ENCODE measurements around the gene TAS2R60. TPM values are rescaled to one million over a fixed set of nuclear protein-coding genes. Genes with fewer than 3 reads are reported as not detected.

Gene TAS2R60
- total and polyA plus RNA-seq, 7 experiments from 2014 or later = 0.33 to 2.5 (median 1.5) TPM; not detected in 2

GRCh38 chr7:143408252-143408685 lies 35.0 kb upstream of the TAS2R60 start:
- Histone ChIP-seq H3K27ac (ENCODE audit: low read depth, low read length) (peak overlapping the region; percentile 69), H3K4me1 (ENCODE audit: control insufficient read depth in 2 of 2, insufficient read depth in 2 of 2, low read length in 2 of 2) (peaks cover 31 to 44% of the 10 kb centered on the region in 2 donors), H3K36me3 (ENCODE audit: control insufficient read depth in 2 of 3, insufficient read depth in 3 of 3, low read length in 3 of 3) (peaks cover 0 to 7% (median 0%) of the 10 kb centered on the region in 3 experiments), H3K9me3 (ENCODE audit: control insufficient read depth in 2 of 3, low read length in 3 of 3) (no peaks in the 10 kb centered on the region), H3K27me3 (ENCODE audit: control insufficient read depth in 2 of 2, insufficient read depth in 2 of 2, low read length in 2 of 2) (no peaks in the 10 kb centered on the region), H3K4me3 (ENCODE audit: low read length) (peak overlapping the region; percentile 59)
- Mint-ChIP-seq H3K9me3 (no peaks in the 10 kb centered on the region), H3K4me1 (peaks cover 23 to 91% (median 89%) of the 10 kb centered on the region in 7 donors), H3K27ac (peak overlapping the region in 7 of 9 donors; percentile 88 to 97 (median 92)), H3K27me3 (peaks cover 0 to 14% (median 0%) of the 10 kb centered on the region in 5 donors), H3K4me3 (peak overlapping the region; percentile 77 to 98 (median 94)), H3K36me3 (peaks cover 0 to 15% (median 0%) of the 10 kb centered on the region in 5 donors)
- ChIA-PET POLR2A (interaction anchor here (0.6 to 11.4 kb wide), 14 partner anchors 8 to 180 kb away, joined by 3 to 223 read pairs (median 6); partner anchors contain the start of genes CASP2, GSTK1 and ZYX), CTCF (interaction anchor here (1.1 to 6.4 kb wide), 18 partner anchors 8 to 168 kb away, joined by 3 to 40 read pairs (median 5); no protein-coding TSS in a partner anchor)
- intact Hi-C loops (cut with micrococcal nuclease) = loop anchor here (2.0 to 5.0 kb wide), 5 partner anchors 36 to 601 kb away; partner anchors contain the start of gene FAM131B (in 1 of the 2)
- DNase-seq (no peak), ATAC-seq (no peak)

GRCh38 chr7:143408686-143409561 lies 34.3 kb upstream of the TAS2R60 start, which contains the start of gene EPHA1:
Gene EPHA1 (minus strand): TSS chr7:143408856. CDS start chr7:143408805, 51 bp downstream.
- Histone ChIP-seq H3K36me3 (ENCODE audit: control insufficient read depth in 2 of 3, insufficient read depth in 3 of 3, low read length in 3 of 3) (peaks cover 0 to 7% (median 0%) of the 10 kb centered on the region in 3 experiments), H3K9me3 (ENCODE audit: control insufficient read depth in 2 of 3, low read length in 3 of 3) (no peaks in the 10 kb centered on the region), H3K4me1 (ENCODE audit: control insufficient read depth in 2 of 2, insufficient read depth in 2 of 2, low read length in 2 of 2) (peaks cover 31 to 44% of the 10 kb centered on the region in 2 donors), H3K27ac (ENCODE audit: low read depth, low read length) (peak within 1 kb of the TSS; percentile 69), H3K4me3 (ENCODE audit: low read length) (peak within 1 kb of the TSS; percentile 59), H3K27me3 (ENCODE audit: control insufficient read depth in 2 of 2, insufficient read depth in 2 of 2, low read length in 2 of 2) (no peaks in the 10 kb centered on the region)
- intact Hi-C loops (cut with micrococcal nuclease) = loop anchor here (1.0 to 5.0 kb wide), 7 partner anchors 29 to 602 kb away; partner anchors contain the start of gene FAM131B (in 1 of the 2)
- Mint-ChIP-seq H3K27ac (peak within 1 kb of the TSS; percentile 61 to 97 (median 94)), H3K4me1 (peaks cover 23 to 88% (median 87%) of the 10 kb centered on the region in 7 donors), H3K9me3 (no peaks in the 10 kb centered on the region), H3K36me3 (peaks cover 0 to 11% (median 0%) of the 10 kb centered on the region in 5 donors), H3K27me3 (peaks cover 0 to 14% (median 0%) of the 10 kb centered on the region in 5 donors), H3K4me3 (peak within 1 kb of the TSS; percentile 77 to 98 (median 94))
- ATAC-seq (peak; percentile 83), DNase-seq (peak in 7 of 9 donors; percentile 52 to 67 (median 62))
- ChIA-PET CTCF (interaction anchor here (0.6 to 6.4 kb wide), 13 partner anchors 8 to 169 kb away, joined by 3 to 40 read pairs (median 11); no protein-coding TSS in a partner anchor), POLR2A (interaction anchor here (0.6 to 11.4 kb wide), 8 partner anchors 16 to 181 kb away, joined by 3 to 223 read pairs (median 6); partner anchors contain the start of gene ZYX)

- peak overlapping the region in 7 of 9 donors; percentile 51 to 96 (median 83) for H3K27ac Mint-ChIP-seq
- no peak overlapping the region for H3K4me3 ChIP-seq (ENCODE audit: low read length)
- POLR2A ChIA-PET = interaction anchor here (1.0 to 11.4 kb wide), 2 partner anchors 30 to 31 kb away, joined by 3 to 223 read pairs; partner anchors contain the start of gene ZYX
Observed at GRCh38 chr7:143410521-143411004, 32.7 kb upstream of the TAS2R60 start.

GRCh38 chr7:143411976-143412708 lies 31.1 kb upstream of the TAS2R60 start:
- peaks cover 0 to 13% (median 0%) of the 10 kb centered on the region in 3 experiments for H3K36me3 ChIP-seq (ENCODE audit: control insufficient read depth in 2 of 3, insufficient read depth in 3 of 3, low read length in 3 of 3)
- ChIA-PET CTCF (interaction anchor here (0.6 to 2.0 kb wide), 4 partner anchors 9 to 173 kb away, joined by 3 to 7 read pairs (median 4); no protein-coding TSS in a partner anchor), POLR2A (interaction anchor here (1.0 kb wide), 1 partner anchor 40 kb away, joined by 3 read pairs; no protein-coding TSS in a partner anchor)
- ATAC-seq = no peak
- peak overlapping the region in 5 of 9 donors; percentile 28 to 96 (median 58) for H3K27ac Mint-ChIP-seq
- no peaks in the 10 kb centered on the region for H3K9me3 Mint-ChIP-seq
- no peak for DNase-seq
- no peak overlapping the region for H3K27ac ChIP-seq (ENCODE audit: low read depth, low read length)
- H3K36me3 Mint-ChIP-seq = peaks cover 0 to 18% (median 9%) of the 10 kb centered on the region in 5 donors
- intact Hi-C loops (cut with micrococcal nuclease) = loop anchor here in 1 of 2 donors (10.0 kb wide), 1 partner anchor 407 kb away; no protein-coding TSS in a partner anchor
- no peaks in the 10 kb centered on the region for H3K27me3 ChIP-seq (ENCODE audit: control insufficient read depth in 2 of 2, insufficient read depth in 2 of 2, low read length in 2 of 2)
- peaks cover 0 to 13% (median 0%) of the 10 kb centered on the region in 5 donors for H3K27me3 Mint-ChIP-seq
- no peak overlapping the region for H3K4me3 ChIP-seq (ENCODE audit: low read length)
- H3K9me3 ChIP-seq (ENCODE audit: control insufficient read depth in 2 of 3, low read length in 3 of 3) = no peaks in the 10 kb centered on the region
- H3K4me1 Mint-ChIP-seq = peaks cover 22 to 71% (median 57%) of the 10 kb centered on the region in 7 donors
- peak overlapping the region in 1 of 10 donors; percentile 29 for H3K4me3 Mint-ChIP-seq
- peaks cover 17 to 25% of the 10 kb centered on the region in 2 donors for H3K4me1 ChIP-seq (ENCODE audit: control insufficient read depth in 2 of 2, insufficient read depth in 2 of 2, low read length in 2 of 2)

More at GRCh38 chr7:143410521-143411004, 32.7 kb upstream of the TAS2R60 start:
- Histone ChIP-seq H3K27ac (ENCODE audit: low read depth, low read length) (no peak overlapping the region), H3K36me3 (ENCODE audit: control insufficient read depth in 2 of 3, insufficient read depth in 3 of 3, low read length in 3 of 3) (peaks cover 0 to 8% (median 0%) of the 10 kb centered on the region in 3 experiments), H3K4me1 (ENCODE audit: control insufficient read depth in 2 of 2, insufficient read depth in 2 of 2, low read length in 2 of 2) (peaks cover 29 to 32% of the 10 kb centered on the region in 2 donors), H3K9me3 (ENCODE audit: control insufficient read depth in 2 of 3, low read length in 3 of 3) (no peaks in the 10 kb centered on the region), H3K27me3 (ENCODE audit: control insufficient read depth in 2 of 2, insufficient read depth in 2 of 2, low read length in 2 of 2) (no peaks in the 10 kb centered on the region)
- Mint-ChIP-seq H3K36me3 (peaks cover 0 to 16% (median 5%) of the 10 kb centered on the region in 5 donors), H3K4me1 (peaks cover 23 to 77% (median 72%) of the 10 kb centered on the region in 7 donors), H3K4me3 (peak overlapping the region in 6 of 10 donors; percentile 25 to 98 (median 88)), H3K27me3 (peaks cover 0 to 13% (median 0%) of the 10 kb centered on the region in 5 donors), H3K9me3 (no peaks in the 10 kb centered on the region)
- DNase-seq (no peak), ATAC-seq (no peak)
- CTCF ChIA-PET = interaction anchor here (0.7 to 6.4 kb wide), 5 partner anchors 26 to 170 kb away, joined by 3 to 40 read pairs (median 11); no protein-coding TSS in a partner anchor
- intact Hi-C loops (cut with micrococcal nuclease) = loop anchor here in 1 of 2 donors (10.0 kb wide), 1 partner anchor 406 kb away; no protein-coding TSS in a partner anchor

- Mint-ChIP-seq H3K27ac (peak overlapping the region in 2 of 9 donors; percentile 58 to 65), H3K9me3 (no peaks in the 10 kb centered on the region), H3K4me3 (peak overlapping the region in 1 of 10 donors; percentile 52), H3K4me1 (peaks cover 13 to 63% (median 50%) of the 10 kb centered on the region in 7 donors), H3K36me3 (peaks cover 0 to 23% (median 16%) of the 10 kb centered on the region in 5 donors), H3K27me3 (peaks cover 0 to 6% (median 0%) of the 10 kb centered on the region in 5 donors)
- Histone ChIP-seq H3K27ac (ENCODE audit: low read depth, low read length) (no peak overlapping the region), H3K4me3 (ENCODE audit: low read length) (no peak overlapping the region), H3K27me3 (ENCODE audit: control insufficient read depth in 2 of 2, insufficient read depth in 2 of 2, low read length in 2 of 2) (no peaks in the 10 kb centered on the region), H3K4me1 (ENCODE audit: control insufficient read depth in 2 of 2, insufficient read depth in 2 of 2, low read length in 2 of 2) (peaks cover 11 to 15% of the 10 kb centered on the region in 2 donors), H3K9me3 (ENCODE audit: control insufficient read depth in 2 of 3, low read length in 3 of 3) (no peaks in the 10 kb centered on the region), H3K36me3 (ENCODE audit: control insufficient read depth in 2 of 3, insufficient read depth in 3 of 3, low read length in 3 of 3) (peaks cover 0 to 18% (median 0%) of the 10 kb centered on the region in 3 experiments)
- POLR2A ChIA-PET = no interaction called here
- DNase-seq (no peak), ATAC-seq (no peak)
- CTCF ChIA-PET = no interaction called here
- intact Hi-C loops (cut with micrococcal nuclease) = loop anchor here in 1 of 2 donors (10.0 kb wide), 1 partner anchor 408 kb away; no protein-coding TSS in a partner anchor
Observed at GRCh38 chr7:143413123-143413522, 30.1 kb upstream of the TAS2R60 start.

Data from naive thymus-derived CD4-positive, alpha-beta T cell (primary cell).